ENCODE measurements around the gene PKNOX2. TPM values are rescaled to one million over a fixed set of nuclear protein-coding genes. Genes with fewer than 3 reads are reported as not detected.

PKNOX2 gene
- polyA plus RNA-seq, 2 of the 4 experiments (the other 2 are of a cell fraction), result not detected

GRCh38 chr11:125452125-125452470 is 287.5 kb downstream of the PKNOX2 start:
- TF ChIP-seq ELK1 (IDR thresholded peaks at IDR 0.05; ENCODE audit: low read depth, low read length) (no peak), RARB (CRISPR knock-in tag; IDR thresholded peaks at IDR 0.05) (no peak), HOXA7 (CRISPR knock-in tag; IDR thresholded peaks at IDR 0.05) (no peak), CBX2 (IDR thresholded peaks at IDR 0.05; ENCODE audit: borderline replicate concordance, low read depth) (no peak), EP300 (IDR thresholded peaks at IDR 0.05) (no peak), FOXS1 (CRISPR knock-in tag; IDR thresholded peaks at IDR 0.05) (no peak)
- FAIRE-seq (no peak), DNase-seq (ENCODE audit: low read depth in 1 of 2, low spot score in 1 of 2) (no peak), ATAC-seq (no peak)
- WGBS (ENCODE audit: missing lambda C conversion rate), result 93% methylated on average over 7 of the region's 7 CpGs
- H3K9me3 ChIP-seq, result no peaks in the 10 kb centered on the region
- H3K4me3 ChIP-seq, result no peak overlapping the region
- no peak overlapping the region for H3K27ac ChIP-seq
- ChIA-PET POLR2A (no interaction called here), CTCF (interaction anchor here (1.6 kb wide), 1 partner anchor 16 kb away, joined by 4 read pairs; no protein-coding TSS in a partner anchor)
- no peaks in the 10 kb centered on the region for H3K4me1 ChIP-seq
- no peak overlapping the region for H3K4me2 ChIP-seq

- no peaks in the 10 kb centered on the region for H3K9me3 ChIP-seq
- POLR2A ChIA-PET, result no interaction called here
- no peak for TF ChIP-seq BHLHE40 (IDR thresholded peaks at IDR 0.05; ENCODE audit: low read depth, low read length)
- no peak for TF ChIP-seq HEYL (CRISPR knock-in tag; IDR thresholded peaks at IDR 0.05)
- no peak for TF ChIP-seq ELK1 (IDR thresholded peaks at IDR 0.05; ENCODE audit: low read depth, low read length)
- TF ChIP-seq HOXB5 (CRISPR knock-in tag; IDR thresholded peaks at IDR 0.05), result no peak
- no peak for TF ChIP-seq EHF (CRISPR knock-in tag; IDR thresholded peaks at IDR 0.05)
- TF ChIP-seq USF2 (IDR thresholded peaks at IDR 0.05), result no peak
- no peak overlapping the region for H3K4me3 ChIP-seq
- 74% methylated on average over 6 of the region's 6 CpGs for WGBS (ENCODE audit: missing lambda C conversion rate)
- no peaks in the 10 kb centered on the region for H3K4me1 ChIP-seq
- DNase-seq (ENCODE audit: low read depth in 1 of 2, low spot score in 1 of 2), result no peak
- ATAC-seq, result no peak
- no peak overlapping the region for H3K27ac ChIP-seq
- CTCF ChIA-PET, result interaction anchor here (0.9 to 1.1 kb wide), 2 partner anchors 13 to 25 kb away, joined by 3 read pairs; no protein-coding TSS in a partner anchor
- H3K4me2 ChIP-seq, result no peak overlapping the region
- FAIRE-seq, result no peak
Observed at GRCh38 chr11:125454047-125454446, 289.5 kb downstream of the PKNOX2 start.

DNA sequence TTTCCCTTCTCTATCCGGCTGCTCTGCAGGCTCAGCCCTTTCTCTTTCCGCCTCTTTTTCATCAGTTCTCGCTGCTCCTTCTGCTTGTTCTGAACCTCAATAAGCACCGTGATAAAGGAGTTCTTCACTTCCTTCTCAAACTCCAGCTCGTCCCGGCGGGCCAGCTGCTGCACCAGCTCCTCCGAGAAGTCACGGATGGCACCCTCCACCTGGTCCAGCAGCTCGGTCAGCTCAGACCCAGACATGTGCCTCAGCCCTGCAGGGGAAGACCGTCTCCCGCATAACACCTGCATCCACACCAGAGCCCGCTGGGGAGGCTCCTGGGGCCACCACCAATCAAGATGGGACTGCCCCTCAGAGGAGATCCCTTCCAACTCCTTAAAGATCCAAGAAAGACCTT is 291.3 kb downstream of the PKNOX2 start:
- ChIA-PET CTCF (no interaction called here), POLR2A (no interaction called here)
- H3K27ac ChIP-seq, result no peak overlapping the region
- H3K9me3 ChIP-seq, result no peaks in the 10 kb centered on the region
- no peak overlapping the region for H3K4me2 ChIP-seq
- no peaks in the 10 kb centered on the region for H3K4me1 ChIP-seq
- TF ChIP-seq, protein P1, sequence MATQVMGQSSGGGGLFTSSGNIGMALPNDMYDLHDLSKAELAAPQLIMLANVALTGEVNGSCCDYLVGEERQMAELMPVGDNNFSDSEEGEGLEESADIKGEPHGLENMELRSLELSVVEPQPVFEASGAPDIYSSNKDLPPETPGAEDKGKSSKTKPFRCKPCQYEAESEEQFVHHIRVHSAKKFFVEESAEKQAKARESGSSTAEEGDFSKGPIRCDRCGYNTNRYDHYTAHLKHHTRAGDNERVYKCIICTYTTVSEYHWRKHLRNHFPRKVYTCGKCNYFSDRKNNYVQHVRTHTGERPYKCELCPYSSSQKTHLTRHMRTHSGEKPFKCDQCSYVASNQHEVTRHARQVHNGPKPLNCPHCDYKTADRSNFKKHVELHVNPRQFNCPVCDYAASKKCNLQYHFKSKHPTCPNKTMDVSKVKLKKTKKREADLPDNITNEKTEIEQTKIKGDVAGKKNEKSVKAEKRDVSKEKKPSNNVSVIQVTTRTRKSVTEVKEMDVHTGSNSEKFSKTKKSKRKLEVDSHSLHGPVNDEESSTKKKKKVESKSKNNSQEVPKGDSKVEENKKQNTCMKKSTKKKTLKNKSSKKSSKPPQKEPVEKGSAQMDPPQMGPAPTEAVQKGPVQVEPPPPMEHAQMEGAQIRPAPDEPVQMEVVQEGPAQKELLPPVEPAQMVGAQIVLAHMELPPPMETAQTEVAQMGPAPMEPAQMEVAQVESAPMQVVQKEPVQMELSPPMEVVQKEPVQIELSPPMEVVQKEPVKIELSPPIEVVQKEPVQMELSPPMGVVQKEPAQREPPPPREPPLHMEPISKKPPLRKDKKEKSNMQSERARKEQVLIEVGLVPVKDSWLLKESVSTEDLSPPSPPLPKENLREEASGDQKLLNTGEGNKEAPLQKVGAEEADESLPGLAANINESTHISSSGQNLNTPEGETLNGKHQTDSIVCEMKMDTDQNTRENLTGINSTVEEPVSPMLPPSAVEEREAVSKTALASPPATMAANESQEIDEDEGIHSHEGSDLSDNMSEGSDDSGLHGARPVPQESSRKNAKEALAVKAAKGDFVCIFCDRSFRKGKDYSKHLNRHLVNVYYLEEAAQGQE (IDR thresholded peaks at IDR 0.05), result no peak
- TF ChIP-seq CHD4 (IDR thresholded peaks at IDR 0.05; ENCODE audit: borderline replicate concordance), result no peak
- TF ChIP-seq FOSB (CRISPR knock-in tag; IDR thresholded peaks at IDR 0.05), result no peak
- WGBS (ENCODE audit: missing lambda C conversion rate), result 52% methylated on average over 9 of the region's 13 CpGs
- no peak for DNase-seq (ENCODE audit: low read depth in 1 of 2, low spot score in 1 of 2)
- ATAC-seq, result no peak
- FAIRE-seq, result no peak
- no peak overlapping the region for H3K4me3 ChIP-seq

Data from A549 (cell line).